GM10847 (cell line): ENCODE data around the gene SPATA31A7.
"Not testable (repeated sequence)": the region's sequence is repeated elsewhere in the genome, so short reads cannot be mapped to it uniquely, and the experiment has no call there.

Experiments
- POLR2A ChIP-seq: IDR thresholded peaks from 2 replicates; pipeline ENCODE4 v1.6.1; 2011; ENCODE audit not compliant: insufficient read length; ENCODE audit errors: extremely low read depth

Gene SPATA31A7

GRCh38 chr9:61189736-61190135 lies at the start of gene SPATA31A7:
SPATA31A7 (plus strand) TSS chr9:61190036; CDS start chr9:61190065, 29 bp downstream.
- TF ChIP-seq POLR2A: not testable (repeated sequence)
